HG03378 (cell line): ENCODE data around the gene DDX39A.
"Not testable (repeated sequence)": the region's sequence is repeated elsewhere in the genome, so short reads cannot be mapped to it uniquely, and the experiment has no call there.

Source experiments
- ATAC-seq: cut with Tn5 transposase; IDR thresholded peaks from one replicate; pipeline ENCODE4 v1.9.1; 2021; ENCODE audit warnings: mild to moderate bottlenecking, moderate library complexity; ENCODE audit not compliant: unreplicated experiment

The DDX39A gene

GRCh38 chr19:14391156-14391821, 27.9 kb downstream of the DDX39A start:
- ATAC-seq = no peak

- no peak for ATAC-seq
Observed at GRCh38 chr19:14390548-14390947, 28.6 kb downstream of the DDX39A start.

- no peak for ATAC-seq
Observed at GRCh38 chr19:14385492-14385891, 33.6 kb downstream of the DDX39A start.

- no peak for ATAC-seq
Observed at GRCh38 chr19:14383661-14384555, 35.2 kb downstream of the DDX39A start.

- ATAC-seq = no peak
Observed at GRCh38 chr19:14381689-14382474, 37.3 kb downstream of the DDX39A start.

GRCh38 chr19:14379294-14380065, 39.7 kb downstream of the DDX39A start:
- no peak for ATAC-seq

GRCh38 chr19:14378890-14379289, 40.3 kb downstream of the DDX39A start:
- no peak for ATAC-seq

- no peak for ATAC-seq
Observed at GRCh38 chr19:14377883-14378328, 41.2 kb downstream of the DDX39A start.

GRCh38 chr19:14375582-14376291, 43.4 kb downstream of the DDX39A start:
- ATAC-seq = no peak

- ATAC-seq = no peak
Observed at GRCh38 chr19:14375055-14375581, 44.0 kb downstream of the DDX39A start.

- not testable (repeated sequence) for ATAC-seq
Observed at GRCh38 chr19:14374313-14374712, 44.8 kb downstream of the DDX39A start.

GRCh38 chr19:14372384-14373077, 46.6 kb downstream of the DDX39A start:
- not testable (repeated sequence) for ATAC-seq

GRCh38 chr19:14371301-14371821, 47.8 kb downstream of the DDX39A start:
- ATAC-seq = no peak

GRCh38 chr19:14370940-14371280, 48.2 kb downstream of the DDX39A start:
- ATAC-seq = no peak

- no peak for ATAC-seq
Observed at GRCh38 chr19:14370169-14370939, 48.8 kb downstream of the DDX39A start.

GRCh38 chr19:14369399-14370168, 49.6 kb downstream of the DDX39A start:
- ATAC-seq = peak; percentile 30

- no peak for ATAC-seq
Observed at GRCh38 chr19:14368011-14368513, 51.1 kb downstream of the DDX39A start.
